AG09309 (cell line): ENCODE data around the gene SLC35A2.

Experiments
- DNase-seq: peaks from one replicate; pipeline ENCODE4 v3.0.0-alpha.2; 2010; ENCODE audit warnings: low read depth
- H3K4me3 ChIP-seq: 2 replicates; pipeline ENCODE4 v1.5.1; 2011; ENCODE audit warnings: mild to moderate bottlenecking, low read depth, low read length, moderate library complexity; ENCODE audit not compliant: control insufficient read depth
- TF ChIP-seq, protein P1 (sequence below): IDR thresholded peaks from 2 replicates; pipeline ENCODE4 v1.5.1; 2011; ENCODE audit warnings: mild to moderate bottlenecking, low read depth, low read length, inconsistent platforms; ENCODE audit not compliant: insufficient read depth, control insufficient read depth; ENCODE audit errors: missing control alignments

SLC35A2 gene

DNA sequence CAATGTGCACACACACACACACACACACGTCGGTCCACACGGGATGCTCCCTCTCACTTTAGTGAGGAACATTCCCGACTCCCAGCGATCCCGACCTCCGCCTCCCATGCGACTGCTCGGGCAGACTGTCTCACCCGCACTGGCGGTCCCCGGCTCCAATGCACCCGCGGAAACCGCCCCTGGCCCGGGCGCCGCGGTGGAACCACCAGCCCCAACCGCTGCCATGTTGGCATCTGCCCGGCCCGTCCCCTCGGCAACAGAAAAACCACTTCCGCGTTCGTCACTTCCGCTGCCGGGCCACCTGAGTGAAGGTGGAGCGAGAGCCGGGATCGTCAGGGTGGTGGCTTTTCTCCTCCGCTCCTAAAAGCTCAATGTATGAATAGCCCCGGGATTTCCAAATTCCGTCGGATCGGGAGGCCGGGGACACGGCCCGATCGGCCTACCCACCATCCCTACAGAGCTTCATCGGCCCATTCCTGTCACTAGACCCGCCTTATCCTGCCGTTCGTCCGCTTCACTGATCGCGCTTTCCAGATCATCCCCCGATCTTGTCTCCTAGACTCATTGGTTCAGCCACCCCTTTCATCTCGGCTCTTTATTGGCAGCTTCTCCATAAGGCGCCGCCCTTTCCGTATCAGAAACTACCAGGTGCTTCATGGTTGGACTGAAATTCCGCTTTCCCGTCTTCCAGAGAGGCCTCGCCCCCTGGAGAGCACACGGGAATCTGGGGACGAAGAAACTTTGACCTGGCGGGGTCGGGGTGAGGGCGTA is at the start of gene SLC35A2:
Gene SLC35A2, minus strand, starts transcription at position 235 of the 771 bp plus-strand sequence. Its CDS starts 10 bp downstream, at position 225.
- H3K4me3 ChIP-seq: peak within 1 kb of the TSS; percentile 85
- DNase-seq: no peak
- TF ChIP-seq, protein P1, sequence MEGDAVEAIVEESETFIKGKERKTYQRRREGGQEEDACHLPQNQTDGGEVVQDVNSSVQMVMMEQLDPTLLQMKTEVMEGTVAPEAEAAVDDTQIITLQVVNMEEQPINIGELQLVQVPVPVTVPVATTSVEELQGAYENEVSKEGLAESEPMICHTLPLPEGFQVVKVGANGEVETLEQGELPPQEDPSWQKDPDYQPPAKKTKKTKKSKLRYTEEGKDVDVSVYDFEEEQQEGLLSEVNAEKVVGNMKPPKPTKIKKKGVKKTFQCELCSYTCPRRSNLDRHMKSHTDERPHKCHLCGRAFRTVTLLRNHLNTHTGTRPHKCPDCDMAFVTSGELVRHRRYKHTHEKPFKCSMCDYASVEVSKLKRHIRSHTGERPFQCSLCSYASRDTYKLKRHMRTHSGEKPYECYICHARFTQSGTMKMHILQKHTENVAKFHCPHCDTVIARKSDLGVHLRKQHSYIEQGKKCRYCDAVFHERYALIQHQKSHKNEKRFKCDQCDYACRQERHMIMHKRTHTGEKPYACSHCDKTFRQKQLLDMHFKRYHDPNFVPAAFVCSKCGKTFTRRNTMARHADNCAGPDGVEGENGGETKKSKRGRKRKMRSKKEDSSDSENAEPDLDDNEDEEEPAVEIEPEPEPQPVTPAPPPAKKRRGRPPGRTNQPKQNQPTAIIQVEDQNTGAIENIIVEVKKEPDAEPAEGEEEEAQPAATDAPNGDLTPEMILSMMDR: no peak

DNA sequence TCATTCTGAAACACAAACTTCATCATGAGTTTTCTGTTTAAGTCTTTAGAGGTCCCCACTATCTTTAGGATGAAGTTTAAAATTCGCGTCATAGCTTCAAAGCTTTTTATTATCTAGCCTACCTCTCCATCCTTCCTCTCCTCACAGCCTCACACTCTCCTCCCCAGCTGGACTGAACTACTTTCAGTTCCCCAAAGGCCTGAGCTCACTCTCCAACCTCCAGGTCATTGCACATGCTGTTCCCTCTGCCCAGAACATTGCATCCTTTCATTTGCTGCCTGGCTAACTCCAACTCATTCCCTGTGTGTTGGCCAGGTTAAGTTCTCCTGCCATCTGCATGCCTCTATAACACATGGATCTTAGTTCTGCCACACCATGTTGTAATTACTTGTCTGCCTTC is 48.8 kb upstream of the SLC35A2 start:
- no peak for DNase-seq
- TF ChIP-seq, protein P1: no peak

DNA sequence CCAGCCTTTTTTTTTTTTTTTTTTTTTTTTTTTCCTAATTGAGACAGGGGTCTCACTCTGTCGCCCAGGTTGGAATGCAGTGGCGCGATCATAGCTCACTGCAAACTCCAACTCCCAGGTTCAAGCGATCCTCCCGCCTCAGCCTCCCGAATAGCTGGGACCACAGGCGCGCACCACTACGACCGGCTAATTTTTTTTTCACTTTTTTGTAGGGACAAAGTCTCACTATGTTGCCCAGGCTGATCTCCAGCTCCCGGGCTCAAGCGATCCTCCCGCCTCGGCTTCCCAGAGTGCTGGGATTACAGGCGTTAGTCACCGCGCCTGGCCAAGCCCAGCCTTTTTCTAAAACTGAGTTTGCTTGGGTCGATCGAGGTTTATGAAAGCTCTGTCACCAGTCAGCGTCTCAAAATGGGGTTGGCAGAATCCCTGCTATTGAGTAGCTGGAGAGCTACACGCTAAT is 47.2 kb upstream of the SLC35A2 start:
- DNase-seq: peak; percentile 32
- TF ChIP-seq, protein P1: no peak
- H3K4me3 ChIP-seq: peak overlapping the region; percentile 47

More for the DNA sequence above, 48.8 kb upstream of the SLC35A2 start:
- no peak overlapping the region for H3K4me3 ChIP-seq

DNA sequence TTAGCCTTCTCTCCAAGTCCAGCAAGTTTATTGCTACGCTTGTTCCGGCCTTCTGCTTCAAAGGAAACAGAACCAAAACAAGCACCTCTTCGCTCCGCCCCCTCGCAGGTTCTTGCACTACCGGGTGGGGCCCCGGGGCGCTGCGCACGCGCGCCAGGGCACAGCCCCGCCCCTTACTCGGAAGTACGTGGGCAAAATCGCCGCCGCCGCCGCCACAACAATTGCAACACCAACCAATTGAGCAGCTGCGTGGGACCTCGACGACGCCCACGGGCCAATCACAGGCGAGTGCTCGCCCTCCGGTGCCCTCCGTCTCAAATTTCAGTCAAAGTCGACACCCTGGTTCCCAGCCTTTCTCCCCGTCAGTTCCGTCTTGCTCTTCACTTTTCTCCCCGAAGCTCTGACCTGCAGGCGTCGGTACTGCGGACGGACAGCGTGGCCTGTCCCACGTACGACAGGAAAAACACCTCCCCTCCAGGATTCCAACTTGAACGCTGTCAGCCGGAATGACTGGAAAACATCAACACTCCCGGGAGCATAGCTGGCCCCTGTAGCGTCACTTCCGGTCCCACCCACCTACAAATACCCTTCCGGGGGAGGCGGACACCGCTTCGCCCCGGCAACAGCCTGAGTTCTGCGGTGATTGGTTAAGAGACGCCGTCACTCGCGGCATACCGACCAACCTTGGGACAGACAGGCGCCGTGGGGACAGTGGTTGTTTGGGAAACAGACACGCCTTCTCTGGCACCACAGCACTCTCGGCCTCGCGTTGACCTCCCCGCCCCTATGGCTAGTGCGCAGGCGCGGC is 46.6 kb upstream of the SLC35A2 start:
- DNase-seq: peak; percentile 94
- H3K4me3 ChIP-seq: peak overlapping the region; percentile 68
- TF ChIP-seq, protein P1: no peak

DNA sequence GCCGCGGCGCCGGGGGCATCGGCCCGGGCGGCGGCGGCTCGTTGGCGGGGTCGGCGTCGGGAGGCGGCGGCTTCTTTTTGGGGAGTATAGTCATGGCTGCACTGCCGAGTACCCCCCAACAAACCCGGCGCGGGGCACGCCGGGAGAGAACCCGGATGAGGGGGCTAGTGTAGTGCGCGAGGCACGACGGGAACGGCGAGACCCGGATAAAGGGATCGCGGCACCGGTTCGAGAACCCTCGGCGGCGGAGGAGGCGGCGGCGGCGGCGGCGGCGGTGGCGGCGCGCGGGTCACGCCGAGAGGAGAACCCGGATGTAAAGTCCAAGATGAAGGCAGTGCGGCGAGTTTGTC is 46.0 kb upstream of the SLC35A2 start, which contains the start of gene OTUD5:
Gene OTUD5, minus strand, starts transcription at position 131 of the 350 bp plus-strand sequence. Its CDS starts 37 bp downstream, at position 94.
- no peak for DNase-seq
- TF ChIP-seq, protein P1: no peak
- H3K4me3 ChIP-seq: peak within 1 kb of the TSS; percentile 68

DNA sequence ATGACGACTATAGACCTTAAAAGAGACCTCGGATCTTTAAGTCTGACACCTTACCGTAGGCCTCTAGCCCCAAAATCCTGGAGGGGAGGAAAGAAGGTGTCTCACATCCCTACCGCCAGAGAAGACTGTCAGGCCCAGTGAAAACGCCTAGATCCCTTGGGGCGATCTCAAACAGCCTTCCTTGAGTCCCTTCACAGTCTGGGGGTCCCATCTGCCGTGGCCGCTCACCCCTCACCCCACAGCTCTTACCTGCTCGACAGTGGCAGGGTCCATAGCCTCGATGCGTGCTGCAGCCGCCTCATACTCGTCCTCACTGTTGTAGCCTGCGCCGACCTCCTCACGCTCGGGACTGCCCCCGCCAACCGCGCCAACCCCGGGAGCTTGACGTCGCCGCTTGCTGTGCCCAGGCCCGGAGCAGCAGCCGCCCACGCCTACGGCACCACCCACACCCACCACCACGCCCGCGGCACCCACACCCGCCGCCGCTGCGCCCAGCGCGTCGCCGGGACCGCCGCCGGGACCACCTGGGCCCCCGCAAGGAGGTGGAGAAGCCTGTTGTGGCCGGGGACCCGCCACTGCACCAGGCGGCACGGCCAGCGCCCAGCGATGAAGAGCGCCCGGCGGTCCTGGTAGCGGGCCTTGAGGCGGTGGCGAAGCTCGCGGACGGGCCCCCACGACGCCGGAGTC is 45.4 kb upstream of the SLC35A2 start:
- peak overlapping the region; percentile 68 for H3K4me3 ChIP-seq
- DNase-seq: no peak
- TF ChIP-seq, protein P1: no peak
